Neural crest cell (in vitro differentiated cells): ENCODE results near the gene A3GALT2. TPM values are rescaled to one million over a fixed set of nuclear protein-coding genes. Genes with fewer than 3 reads are reported as not detected.
A peak's percentile ranks its signal among the peaks of the same experiment; 100 is the strongest.

Experiments used
- DNase-seq: peaks from one replicate; pipeline ENCODE4 v3.0.0; 2021; ENCODE audit warnings: low read depth, mixed read lengths, low spot score
- H3K27ac Mint-ChIP-seq: one replicate; pipeline ENCODE4 v1.8.0; 2021; ENCODE audit warnings: mild to moderate bottlenecking, mixed read lengths; ENCODE audit not compliant: unreplicated experiment
- H3K27me3 Mint-ChIP-seq: 2 replicates; pipeline ENCODE4 v1.8.0; 2021; ENCODE audit warnings: low read depth, mild to moderate bottlenecking, mixed read lengths
- H3K36me3 Mint-ChIP-seq: 2 replicates; pipeline ENCODE4 v1.8.0; 2021; ENCODE audit warnings: low read depth, mild to moderate bottlenecking, mixed read lengths
- H3K4me1 Mint-ChIP-seq: 2 replicates; pipeline ENCODE4 v1.8.0; 2021; ENCODE audit warnings: mixed read lengths
- H3K4me3 Mint-ChIP-seq: one replicate; pipeline ENCODE4 v1.8.0; 2021; ENCODE audit warnings: mild to moderate bottlenecking, mixed read lengths
- H3K9me3 Mint-ChIP-seq: 2 replicates; pipeline ENCODE4 v1.8.0; 2021; ENCODE audit warnings: mixed read lengths
- CTCF ChIP-seq: fragments of 200-600 bp; sonication (generic); conservative IDR thresholded peaks from 2 replicates; pipeline ENCODE4 v1.5.0; 2021; ENCODE audit warnings: antibody characterized with exemption, mild to moderate bottlenecking
- total RNA-seq: library from RNA; stranded (reverse); gene quantifications from 2 replicates; pipeline ENCODE4 v1.2.1, GENCODE V29; 2021

A3GALT2 gene
- total RNA-seq, 1 donor from 2014 or later = not detected

GRCh38 chr1:33282791-33283190, 38.1 kb downstream of the A3GALT2 start:
- no peak for DNase-seq
- Mint-ChIP-seq H3K27ac (peak overlapping the region; percentile 86), H3K36me3 (peaks cover 13% of the 10 kb centered on the region), H3K9me3 (no peaks in the 10 kb centered on the region), H3K4me1 (peaks cover 13% of the 10 kb centered on the region), H3K4me3 (no peak overlapping the region), H3K27me3 (no peaks in the 10 kb centered on the region)
- TF ChIP-seq CTCF = no peak

GRCh38 chr1:33281554-33282303, 39.2 kb downstream of the A3GALT2 start:
- Mint-ChIP-seq H3K27ac (peak overlapping the region; percentile 67), H3K4me3 (no peak overlapping the region)
- no peak for TF ChIP-seq CTCF

GRCh38 chr1:33280091-33280661, 40.7 kb downstream of the A3GALT2 start:
- Mint-ChIP-seq H3K4me3 (no peak overlapping the region), H3K36me3 (peaks cover 14% of the 10 kb centered on the region), H3K4me1 (peaks cover 11% of the 10 kb centered on the region), H3K9me3 (no peaks in the 10 kb centered on the region), H3K27ac (no peak overlapping the region), H3K27me3 (no peaks in the 10 kb centered on the region)
- no peak for TF ChIP-seq CTCF
- DNase-seq = no peak

More at GRCh38 chr1:33281554-33282303, 39.2 kb downstream of the A3GALT2 start:
- H3K9me3 Mint-ChIP-seq = no peaks in the 10 kb centered on the region
- H3K27me3 Mint-ChIP-seq = no peaks in the 10 kb centered on the region
- H3K36me3 Mint-ChIP-seq = peaks cover 15% of the 10 kb centered on the region
- peaks cover 11% of the 10 kb centered on the region for H3K4me1 Mint-ChIP-seq
- DNase-seq = no peak

GRCh38 chr1:33277488-33278084, 43.3 kb downstream of the A3GALT2 start:
- peak overlapping the region; percentile 43 for H3K27ac Mint-ChIP-seq
- H3K27me3 Mint-ChIP-seq = no peaks in the 10 kb centered on the region
- H3K36me3 Mint-ChIP-seq = peaks cover 12% of the 10 kb centered on the region
- H3K9me3 Mint-ChIP-seq = no peaks in the 10 kb centered on the region
- no peak for DNase-seq
- TF ChIP-seq CTCF = no peak
- no peak overlapping the region for H3K4me3 Mint-ChIP-seq
- peaks cover 6% of the 10 kb centered on the region for H3K4me1 Mint-ChIP-seq

- no peak for DNase-seq
- Mint-ChIP-seq H3K4me1 (peaks cover 6% of the 10 kb centered on the region), H3K27me3 (no peaks in the 10 kb centered on the region), H3K4me3 (no peak overlapping the region), H3K36me3 (peaks cover 6% of the 10 kb centered on the region), H3K27ac (no peak overlapping the region), H3K9me3 (no peaks in the 10 kb centered on the region)
- no peak for TF ChIP-seq CTCF
Observed at GRCh38 chr1:33276573-33277298, 44.2 kb downstream of the A3GALT2 start.
